PC-9 (cell line): Measurements from ENCODE around the gene PDIA5. TPM values are rescaled to one million over a fixed set of nuclear protein-coding genes. Genes with fewer than 3 reads are reported as not detected.

Experiments used
- BruUV-seq: library from RNA; stranded (reverse); fragments of 400-500 nt; replicated peaks from 2 replicates; lab custom pipeline; 2021; lab: Mats Ljungman, UMichigan
- CTCF ChIA-PET: fragments of 300-600 bp; sonication (Branson Sonifier 250); formaldehyde crosslinking; loops from one replicate; lab custom pipeline; 2022; ENCODE audit warnings: antibody characterized with exemption; lab: Charles Lee
- POLR2A ChIA-PET: fragments of 300-600 bp; sonication (Branson Sonifier 250); formaldehyde crosslinking; loops from one replicate; lab custom pipeline; 2022; ENCODE audit warnings: antibody characterized with exemption; ENCODE audit not compliant: unreplicated experiment; lab: Charles Lee
- DNase-seq, 2 experiments: peaks; one replicate each; pipeline versions ENCODE4 v3.0.0 to v3.0.0-alpha.2; 2015 to 2022; ENCODE audit warnings: mixed read lengths in 1 of 2
- H2AFZ ChIP-seq: fragments of 200-600 bp; sonication (generic); 2 replicates; pipeline ENCODE4 v1.8.1; 2017; ENCODE audit warnings: antibody characterized with exemption
- H3F3A ChIP-seq: fragments of 200-600 bp; sonication (generic); 2 replicates; pipeline ENCODE4 v1.8.1; 2017; ENCODE audit warnings: antibody characterized with exemption, mild to moderate bottlenecking, low read depth; ENCODE audit not compliant: insufficient read depth
- H3K27ac ChIP-seq: fragments of 200-600 bp; sonication (generic); 2 replicates; pipeline ENCODE4 v1.6.1; 2016; ENCODE audit warnings: mixed run types
- H3K27me3 ChIP-seq: fragments of 200-600 bp; sonication (generic); 2 replicates; pipeline ENCODE4 v1.6.1; 2016; ENCODE audit warnings: low read depth, mixed run types; ENCODE audit not compliant: insufficient read depth
- H3K36me3 ChIP-seq: fragments of 200-600 bp; sonication (generic); 2 replicates; pipeline ENCODE4 v1.6.1; 2016; ENCODE audit warnings: low read depth, mixed run types
- H3K4me1 ChIP-seq: fragments of 200-600 bp; sonication (generic); replicated peaks from 2 replicates; pipeline ENCODE4 v1.6.1; 2016; ENCODE audit warnings: mixed run types; ENCODE audit not compliant: insufficient read depth
- H3K4me2 ChIP-seq: fragments of 200-600 bp; sonication (generic); 2 replicates; pipeline ENCODE4 v1.6.1; 2017; ENCODE audit warnings: mixed run types
- H3K4me3 ChIP-seq: fragments of 200-600 bp; sonication (generic); 2 replicates; pipeline ENCODE4 v1.6.1; 2016; ENCODE audit warnings: mixed run types
- H3K79me2 ChIP-seq: fragments of 200-600 bp; sonication (generic); 2 replicates; pipeline ENCODE4 v1.6.1; 2017; ENCODE audit warnings: low read depth, mixed run types
- H3K9me2 ChIP-seq: fragments of 200-600 bp; sonication (generic); 2 replicates; pipeline ENCODE4 v1.8.1; 2017; ENCODE audit warnings: mild to moderate bottlenecking; ENCODE audit not compliant: insufficient read depth
- H3K9me3 ChIP-seq: fragments of 200-600 bp; sonication (generic); 2 replicates; pipeline ENCODE4 v1.8.1; 2016; ENCODE audit warnings: low read depth; ENCODE audit not compliant: insufficient read depth
- H4K20me1 ChIP-seq: fragments of 200-600 bp; sonication (generic); 2 replicates; pipeline ENCODE4 v1.8.1; 2017; ENCODE audit not compliant: insufficient read depth
- EZH2 ChIP-seq: fragments of 200-600 bp; sonication (generic); IDR thresholded peaks from 2 replicates; pipeline ENCODE4 v1.8.0; 2017; ENCODE audit warnings: antibody characterized with exemption, low read depth
- intact Hi-C: fragments of 100-400 bp; cut with micrococcal nuclease; formaldehyde crosslinking; loops from one replicate; pipeline ENCODE4 v1.10.0; 2022; ENCODE audit not compliant: unreplicated experiment
- total RNA-seq: library from RNA; stranded (reverse); gene quantifications from 2 replicates; pipeline ENCODE4 v1.2.3, GENCODE V29; 2021
- TF ChIP-seq, protein P1 (sequence below): fragments of 200-600 bp; sonication (generic); conservative IDR thresholded peaks from 2 replicates; pipeline ENCODE4 v1.6.1; 2017; ENCODE audit warnings: mixed run types, antibody characterized with exemption, mild to moderate bottlenecking, moderate library complexity

PDIA5 gene
- total RNA-seq, 1 experiment from 2014 or later, result 31.7 TPM

DNA sequence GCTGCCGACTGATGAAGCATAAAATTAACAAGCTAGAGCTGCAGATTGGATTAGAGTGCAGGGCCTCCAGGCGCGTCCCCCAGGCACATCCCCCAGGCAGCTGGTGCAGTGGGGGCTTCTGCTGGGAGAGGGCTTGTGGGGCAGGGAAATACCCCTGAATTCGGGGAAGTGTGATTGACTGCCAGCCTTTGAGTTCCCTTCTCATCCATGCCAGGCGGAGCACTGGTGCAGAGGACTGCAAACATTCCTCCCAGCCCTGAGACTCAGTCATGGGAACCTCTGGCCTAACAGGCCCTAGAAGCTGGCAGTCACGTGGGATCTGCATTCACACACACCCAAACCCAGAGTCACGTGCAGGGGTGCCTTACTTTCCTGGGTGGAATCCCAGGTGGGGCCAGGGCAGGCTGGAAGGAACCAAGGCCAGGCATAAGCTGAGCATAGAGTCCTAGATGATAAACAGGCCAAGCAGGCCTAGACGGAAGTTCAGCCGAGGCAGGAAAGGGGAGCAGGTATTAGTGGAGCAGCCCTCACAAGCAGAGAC, 88.7 kb downstream of the PDIA5 start:
- Histone ChIP-seq H3F3A (no peaks in the 10 kb centered on the region), H3K27me3 (no peaks in the 10 kb centered on the region), H3K9me3 (no peaks in the 10 kb centered on the region), H3K36me3 (no peaks in the 10 kb centered on the region), H3K27ac (no peak overlapping the region), H3K4me2 (no peak overlapping the region), H3K4me3 (no peak overlapping the region), H3K4me1 (no peaks in the 10 kb centered on the region), H2AFZ (no peak overlapping the region), H4K20me1 (no peaks in the 10 kb centered on the region), H3K9me2 (no peaks in the 10 kb centered on the region), H3K79me2 (no peaks in the 10 kb centered on the region)
- ChIA-PET POLR2A (no interaction called here), CTCF (no interaction called here)
- no peak for DNase-seq
- TF ChIP-seq, protein P1, sequence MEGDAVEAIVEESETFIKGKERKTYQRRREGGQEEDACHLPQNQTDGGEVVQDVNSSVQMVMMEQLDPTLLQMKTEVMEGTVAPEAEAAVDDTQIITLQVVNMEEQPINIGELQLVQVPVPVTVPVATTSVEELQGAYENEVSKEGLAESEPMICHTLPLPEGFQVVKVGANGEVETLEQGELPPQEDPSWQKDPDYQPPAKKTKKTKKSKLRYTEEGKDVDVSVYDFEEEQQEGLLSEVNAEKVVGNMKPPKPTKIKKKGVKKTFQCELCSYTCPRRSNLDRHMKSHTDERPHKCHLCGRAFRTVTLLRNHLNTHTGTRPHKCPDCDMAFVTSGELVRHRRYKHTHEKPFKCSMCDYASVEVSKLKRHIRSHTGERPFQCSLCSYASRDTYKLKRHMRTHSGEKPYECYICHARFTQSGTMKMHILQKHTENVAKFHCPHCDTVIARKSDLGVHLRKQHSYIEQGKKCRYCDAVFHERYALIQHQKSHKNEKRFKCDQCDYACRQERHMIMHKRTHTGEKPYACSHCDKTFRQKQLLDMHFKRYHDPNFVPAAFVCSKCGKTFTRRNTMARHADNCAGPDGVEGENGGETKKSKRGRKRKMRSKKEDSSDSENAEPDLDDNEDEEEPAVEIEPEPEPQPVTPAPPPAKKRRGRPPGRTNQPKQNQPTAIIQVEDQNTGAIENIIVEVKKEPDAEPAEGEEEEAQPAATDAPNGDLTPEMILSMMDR, result no peak
- no peak for TF ChIP-seq EZH2
- BruUV-seq, result no TSS peak
- intact Hi-C loops, result no loop called here

DNA sequence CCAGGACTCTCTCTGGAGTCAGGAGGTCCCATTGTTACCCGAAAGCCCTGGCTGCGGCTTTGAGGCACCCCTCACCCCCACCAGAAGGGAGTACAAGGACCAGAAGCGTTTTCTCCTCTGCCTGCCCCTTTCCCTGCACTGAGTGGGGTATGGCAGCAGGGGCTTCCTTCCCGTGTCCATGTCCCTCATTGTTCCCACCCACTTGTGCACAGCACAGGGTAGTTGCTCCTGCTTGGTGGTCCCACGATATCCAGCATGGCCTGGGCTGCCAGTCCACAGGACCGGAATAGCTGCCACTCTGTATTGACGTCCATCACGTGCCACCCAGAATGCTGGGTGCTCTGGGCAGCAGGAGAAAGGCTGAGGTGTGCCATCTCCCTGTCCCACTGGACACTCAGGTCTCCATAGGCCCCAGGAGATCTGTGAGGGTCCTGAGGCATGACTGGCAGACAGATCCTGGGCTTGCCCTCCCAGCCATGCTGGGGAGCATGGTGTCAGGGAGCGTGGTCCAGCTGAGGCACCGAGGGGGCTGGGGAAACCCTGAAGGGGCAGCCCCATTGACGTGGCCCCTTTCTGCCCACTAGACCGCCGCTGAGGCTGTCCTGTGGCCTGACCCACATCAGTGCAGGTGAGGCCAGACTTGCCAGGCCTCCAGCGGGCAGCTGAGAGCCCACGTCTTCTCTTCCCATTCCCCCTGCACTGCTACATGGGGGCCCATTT, 89.6 kb downstream of the PDIA5 start:
- Histone ChIP-seq H2AFZ (no peak overlapping the region), H3K9me2 (no peaks in the 10 kb centered on the region), H3K27me3 (no peaks in the 10 kb centered on the region), H3K4me2 (no peak overlapping the region), H3K4me1 (no peaks in the 10 kb centered on the region), H3K79me2 (no peaks in the 10 kb centered on the region), H3K36me3 (no peaks in the 10 kb centered on the region), H3K9me3 (no peaks in the 10 kb centered on the region), H3K27ac (no peak overlapping the region), H3F3A (no peaks in the 10 kb centered on the region), H4K20me1 (no peaks in the 10 kb centered on the region), H3K4me3 (no peak overlapping the region)
- no TSS peak for BruUV-seq
- POLR2A ChIA-PET, result no interaction called here
- DNase-seq, result no peak
- intact Hi-C loops, result no loop called here
- CTCF ChIA-PET, result no interaction called here
- TF ChIP-seq EZH2, result no peak
- TF ChIP-seq, protein P1, result no peak

DNA sequence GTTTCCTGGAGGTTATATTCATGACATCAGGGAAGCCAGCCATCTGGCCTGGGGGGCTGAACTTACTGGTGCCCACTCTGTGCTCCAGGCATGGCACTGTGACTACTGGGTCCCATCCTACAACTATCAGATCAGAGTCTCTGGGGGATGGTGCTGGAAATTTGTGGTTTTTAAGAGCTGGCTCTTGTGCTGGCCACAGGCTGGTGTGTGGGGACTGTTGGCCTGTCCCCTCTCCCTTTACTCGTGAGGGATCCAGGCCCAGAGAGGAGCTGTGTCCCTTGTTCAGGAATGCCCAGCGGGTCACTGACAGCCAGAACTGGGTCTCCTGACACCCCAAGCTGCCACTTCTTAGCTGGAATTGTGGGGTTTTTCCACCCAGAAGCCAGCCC, 90.4 kb downstream of the PDIA5 start:
- no TSS peak for BruUV-seq
- intact Hi-C loops, result no loop called here
- H3K9me3 ChIP-seq, result no peaks in the 10 kb centered on the region
- no peak overlapping the region for H3K4me2 ChIP-seq
- H3K36me3 ChIP-seq, result no peaks in the 10 kb centered on the region
- no peaks in the 10 kb centered on the region for H3K27me3 ChIP-seq
- H2AFZ ChIP-seq, result no peak overlapping the region
- H3K4me1 ChIP-seq, result no peaks in the 10 kb centered on the region
- no peaks in the 10 kb centered on the region for H3F3A ChIP-seq
- H3K27ac ChIP-seq, result no peak overlapping the region
- H3K79me2 ChIP-seq, result no peaks in the 10 kb centered on the region
- H4K20me1 ChIP-seq, result no peaks in the 10 kb centered on the region
- no peak for DNase-seq
- CTCF ChIA-PET, result no interaction called here
- no peaks in the 10 kb centered on the region for H3K9me2 ChIP-seq
- H3K4me3 ChIP-seq, result no peak overlapping the region
- POLR2A ChIA-PET, result no interaction called here
- TF ChIP-seq EZH2, result no peak
- TF ChIP-seq, protein P1, result no peak
